HL-60 (cell line): ENCODE results near the gene FBLN7.

Source experiments
- POLR2AphosphoS5 ChIP-seq: IDR thresholded peaks from 2 replicates; pipeline ENCODE4 v1.6.1; 2012; ENCODE audit warnings: low read depth
- REST ChIP-seq: IDR thresholded peaks from 2 replicates; pipeline ENCODE4 v1.6.1; 2012; ENCODE audit warnings: low read depth; ENCODE audit not compliant: insufficient replicate concordance
- SPI1 ChIP-seq: IDR thresholded peaks from 2 replicates; pipeline ENCODE4 v1.6.1; 2012; ENCODE audit warnings: low read depth, mild to moderate bottlenecking, borderline replicate concordance
- TF ChIP-seq, protein P1 (sequence below): IDR thresholded peaks from one replicate; pipeline ENCODE4 v1.5.1; 2011; ENCODE audit warnings: low read length, control low read depth, inconsistent platforms; ENCODE audit not compliant: insufficient read depth

DNA sequence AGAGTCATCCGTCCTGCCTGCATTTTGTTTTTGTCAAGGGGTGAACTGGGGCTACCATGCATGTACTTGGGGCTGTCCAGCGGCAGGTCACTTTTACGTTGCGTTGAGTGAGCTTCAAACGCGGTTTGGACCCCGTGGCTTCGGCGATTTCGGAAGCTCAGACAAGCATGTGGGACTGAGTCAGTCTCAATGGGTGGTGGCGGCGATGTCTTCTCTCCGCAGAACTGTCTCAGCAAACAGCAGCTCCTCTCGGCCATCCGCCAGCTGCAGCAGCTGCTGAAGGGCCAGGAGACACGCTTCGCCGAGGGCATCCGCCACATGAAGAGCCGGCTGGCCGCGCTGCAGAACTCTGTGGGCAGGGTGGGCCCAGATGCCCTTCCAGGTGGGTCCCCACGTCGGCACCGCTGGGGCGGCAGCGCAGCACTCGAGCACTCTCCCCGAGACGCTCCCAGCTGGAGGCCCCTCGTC lies 21.3 kb downstream of the FBLN7 start:
- TF ChIP-seq, protein P1, sequence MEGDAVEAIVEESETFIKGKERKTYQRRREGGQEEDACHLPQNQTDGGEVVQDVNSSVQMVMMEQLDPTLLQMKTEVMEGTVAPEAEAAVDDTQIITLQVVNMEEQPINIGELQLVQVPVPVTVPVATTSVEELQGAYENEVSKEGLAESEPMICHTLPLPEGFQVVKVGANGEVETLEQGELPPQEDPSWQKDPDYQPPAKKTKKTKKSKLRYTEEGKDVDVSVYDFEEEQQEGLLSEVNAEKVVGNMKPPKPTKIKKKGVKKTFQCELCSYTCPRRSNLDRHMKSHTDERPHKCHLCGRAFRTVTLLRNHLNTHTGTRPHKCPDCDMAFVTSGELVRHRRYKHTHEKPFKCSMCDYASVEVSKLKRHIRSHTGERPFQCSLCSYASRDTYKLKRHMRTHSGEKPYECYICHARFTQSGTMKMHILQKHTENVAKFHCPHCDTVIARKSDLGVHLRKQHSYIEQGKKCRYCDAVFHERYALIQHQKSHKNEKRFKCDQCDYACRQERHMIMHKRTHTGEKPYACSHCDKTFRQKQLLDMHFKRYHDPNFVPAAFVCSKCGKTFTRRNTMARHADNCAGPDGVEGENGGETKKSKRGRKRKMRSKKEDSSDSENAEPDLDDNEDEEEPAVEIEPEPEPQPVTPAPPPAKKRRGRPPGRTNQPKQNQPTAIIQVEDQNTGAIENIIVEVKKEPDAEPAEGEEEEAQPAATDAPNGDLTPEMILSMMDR = no peak
- TF ChIP-seq REST (no peak), POLR2AphosphoS5 (no peak), SPI1 (no peak)
